Neural progenitor cell (in vitro differentiated cells): ENCODE data around the gene SH3BP5. TPM values are rescaled to one million over a fixed set of nuclear protein-coding genes. Genes with fewer than 3 reads are reported as not detected.

Experiments used
- DNase-seq: peaks from one replicate; pipeline ENCODE4 v3.0.0-alpha.2; 2016; ENCODE audit warnings: low spot score
- H2AFZ ChIP-seq: fragments of 200-600 bp; sonication (generic); replicated peaks from 2 replicates; pipeline ENCODE4 v1.6.1; 2016; ENCODE audit warnings: antibody characterized with exemption
- H3F3A ChIP-seq: fragments of 200-600 bp; sonication (generic); 2 replicates; pipeline ENCODE4 v1.6.1; 2016; ENCODE audit warnings: antibody characterized with exemption, low read depth
- H3K27ac ChIP-seq: fragments of 200-600 bp; sonication (generic); 2 replicates; pipeline ENCODE4 v1.5.1; 2016; ENCODE audit warnings: mild to moderate bottlenecking
- H3K27me3 ChIP-seq: fragments of 200-600 bp; sonication (generic); 2 replicates; pipeline ENCODE4 v1.6.1; 2016; ENCODE audit warnings: mild to moderate bottlenecking, moderate library complexity
- H3K36me3 ChIP-seq: fragments of 200-600 bp; sonication (generic); 2 replicates; pipeline ENCODE4 v1.5.1; 2016
- H3K4me1 ChIP-seq: fragments of 200-600 bp; sonication (generic); 2 replicates; pipeline ENCODE4 v1.6.1; 2016; ENCODE audit warnings: mixed run types
- H3K4me2 ChIP-seq: fragments of 200-600 bp; sonication (generic); 2 replicates; pipeline ENCODE4 v1.6.1; 2016
- H3K4me3 ChIP-seq: fragments of 200-600 bp; sonication (generic); 2 replicates; pipeline ENCODE4 v1.5.1; 2016
- H3K79me2 ChIP-seq: fragments of 200-600 bp; sonication (generic); 2 replicates; pipeline ENCODE4 v1.6.1; 2016; ENCODE audit warnings: low read depth
- H3K9ac ChIP-seq: fragments of 200-600 bp; sonication (generic); 2 replicates; pipeline ENCODE4 v1.6.1; 2016
- H3K9me3 ChIP-seq: fragments of 200-600 bp; sonication (generic); 2 replicates; pipeline ENCODE4 v1.5.1; 2016; ENCODE audit warnings: low read depth
- H4K20me1 ChIP-seq: fragments of 200-600 bp; sonication (generic); 2 replicates; pipeline ENCODE4 v1.6.1; 2016; ENCODE audit warnings: low read depth
- H3K27ac Mint-ChIP-seq: 3 replicates; pipeline ENCODE4 v1.8.0; 2021; ENCODE audit warnings: mixed read lengths
- H3K27me3 Mint-ChIP-seq: 2 replicates; pipeline ENCODE4 v1.8.0; 2022; ENCODE audit warnings: low read depth, mild to moderate bottlenecking, inconsistent platforms, moderate library complexity, mixed read lengths; ENCODE audit not compliant: insufficient read depth
- H3K36me3 Mint-ChIP-seq: 3 replicates; pipeline ENCODE4 v1.8.0; 2021; ENCODE audit warnings: mixed read lengths
- H3K4me1 Mint-ChIP-seq: 3 replicates; pipeline ENCODE4 v1.8.0; 2021; ENCODE audit warnings: mixed read lengths
- H3K4me3 Mint-ChIP-seq: 3 replicates; pipeline ENCODE4 v1.8.0; 2021; ENCODE audit warnings: mild to moderate bottlenecking, moderate library complexity, mixed read lengths
- H3K9me3 Mint-ChIP-seq: 3 replicates; pipeline ENCODE4 v1.8.0; 2020; ENCODE audit warnings: mixed read lengths
- CTCF ChIP-seq: fragments of 200-600 bp; sonication (generic); IDR thresholded peaks from 2 replicates; pipeline ENCODE4 v1.5.1; 2017; ENCODE audit warnings: antibody characterized with exemption, mild to moderate bottlenecking
- EZH2 ChIP-seq: fragments of 200-600 bp; sonication (generic); IDR thresholded peaks from 2 replicates; pipeline ENCODE4 v1.6.1; 2017; ENCODE audit warnings: antibody characterized with exemption, mild to moderate bottlenecking, moderate library complexity
- EZH2phosphoT487 ChIP-seq: fragments of 200-600 bp; sonication (generic); IDR thresholded peaks from 2 replicates; pipeline ENCODE4 v1.6.1; 2017; ENCODE audit warnings: antibody characterized with exemption
- total RNA-seq: library from RNA; depleted of rRNA; stranded (reverse); fragments of >200 nt; gene quantifications from 2 replicates; pipeline ENCODE4 v1.2.3, GENCODE V29; 2015; ENCODE audit warnings: low replicate concordance

Gene SH3BP5
- total RNA-seq, 1 donor from 2014 or later, result 11.2 TPM

DNA sequence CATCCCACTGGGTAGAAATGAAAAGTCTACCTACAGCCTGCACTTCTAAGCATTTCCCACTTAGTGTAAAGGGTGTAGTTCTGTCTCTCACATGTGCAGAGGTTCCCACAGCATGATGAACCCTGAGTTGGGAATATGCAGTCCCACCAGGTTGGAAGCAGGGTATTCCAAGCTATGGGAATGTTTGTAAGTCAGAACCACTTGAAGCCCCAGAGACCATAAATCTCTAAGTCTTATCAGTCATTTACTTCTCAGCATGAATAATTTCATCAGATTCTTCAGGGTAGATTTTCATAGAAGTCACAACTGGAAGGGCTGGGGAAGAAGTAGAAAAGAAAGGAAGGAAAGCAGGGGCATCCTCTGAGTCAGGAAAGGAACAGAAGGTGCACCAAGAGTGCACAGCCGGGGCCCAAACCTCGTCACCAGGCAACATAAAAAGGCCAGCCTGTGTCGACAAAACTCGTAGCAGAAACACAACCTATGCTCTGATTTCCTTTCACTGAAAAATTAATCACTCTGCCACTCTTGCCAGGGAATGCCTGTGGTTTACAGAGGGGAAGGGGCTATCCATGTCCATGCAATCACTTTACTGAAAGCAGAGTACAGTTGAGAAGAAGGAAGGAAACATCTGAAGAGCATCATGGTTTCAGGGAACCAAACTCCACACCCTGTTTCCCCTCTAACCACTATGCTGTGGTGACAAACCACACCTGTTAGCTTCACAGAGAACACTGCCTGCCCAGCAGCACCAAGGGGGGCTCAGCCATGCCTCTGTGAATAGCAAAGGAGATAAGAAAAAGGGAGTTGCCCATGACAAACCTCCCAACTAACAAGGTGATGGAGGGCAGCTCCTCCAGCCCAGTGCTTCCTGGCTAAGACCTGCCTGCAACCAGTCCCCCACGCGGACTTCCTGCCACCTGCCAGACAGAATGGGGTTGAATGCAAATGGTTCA lies 40.5 kb downstream of the SH3BP5 start:
- peaks cover 10% of the 10 kb centered on the region for H3K4me1 Mint-ChIP-seq
- H4K20me1 ChIP-seq, result no peaks in the 10 kb centered on the region
- H3K9ac ChIP-seq, result no peak overlapping the region
- H2AFZ ChIP-seq, result no peak overlapping the region
- H3K9me3 ChIP-seq, result no peaks in the 10 kb centered on the region
- H3K27ac ChIP-seq, result no peak overlapping the region
- H3K9me3 Mint-ChIP-seq, result no peaks in the 10 kb centered on the region
- H3K4me2 ChIP-seq, result no peak overlapping the region
- H3K79me2 ChIP-seq, result no peaks in the 10 kb centered on the region
- no peak overlapping the region for H3K4me3 ChIP-seq
- H3K36me3 Mint-ChIP-seq, result peaks cover 1% of the 10 kb centered on the region
- TF ChIP-seq EZH2phosphoT487, result no peak
- TF ChIP-seq CTCF, result no peak
- no peak for TF ChIP-seq EZH2
- H3F3A ChIP-seq, result no peaks in the 10 kb centered on the region
- no peak overlapping the region for H3K4me3 Mint-ChIP-seq
- no peak for DNase-seq
- H3K27ac Mint-ChIP-seq, result no peak overlapping the region
- peaks cover 2% of the 10 kb centered on the region for H3K27me3 Mint-ChIP-seq
- H3K27me3 ChIP-seq, result no peaks in the 10 kb centered on the region
- H3K36me3 ChIP-seq, result no peaks in the 10 kb centered on the region
- no peaks in the 10 kb centered on the region for H3K4me1 ChIP-seq

GRCh38 chr3:15290736-15291135 lies 41.6 kb downstream of the SH3BP5 start:
- no peak overlapping the region for H3K9ac ChIP-seq
- H4K20me1 ChIP-seq, result no peaks in the 10 kb centered on the region
- H3K4me3 Mint-ChIP-seq, result no peak overlapping the region
- no peaks in the 10 kb centered on the region for H3K9me3 Mint-ChIP-seq
- peaks cover 10% of the 10 kb centered on the region for H3K4me1 Mint-ChIP-seq
- H3K4me2 ChIP-seq, result no peak overlapping the region
- H3F3A ChIP-seq, result no peaks in the 10 kb centered on the region
- H3K36me3 ChIP-seq, result no peaks in the 10 kb centered on the region
- no peak for DNase-seq
- H2AFZ ChIP-seq, result no peak overlapping the region
- H3K4me1 ChIP-seq, result no peaks in the 10 kb centered on the region
- H3K79me2 ChIP-seq, result no peaks in the 10 kb centered on the region
- peaks cover 2% of the 10 kb centered on the region for H3K27me3 Mint-ChIP-seq
- no peak for TF ChIP-seq CTCF
- no peak for TF ChIP-seq EZH2phosphoT487
- TF ChIP-seq EZH2, result no peak
- no peaks in the 10 kb centered on the region for H3K27me3 ChIP-seq
- H3K9me3 ChIP-seq, result no peaks in the 10 kb centered on the region
- H3K27ac Mint-ChIP-seq, result no peak overlapping the region
- H3K36me3 Mint-ChIP-seq, result peaks cover 1% of the 10 kb centered on the region
- H3K4me3 ChIP-seq, result no peak overlapping the region
- H3K27ac ChIP-seq, result no peak overlapping the region

DNA sequence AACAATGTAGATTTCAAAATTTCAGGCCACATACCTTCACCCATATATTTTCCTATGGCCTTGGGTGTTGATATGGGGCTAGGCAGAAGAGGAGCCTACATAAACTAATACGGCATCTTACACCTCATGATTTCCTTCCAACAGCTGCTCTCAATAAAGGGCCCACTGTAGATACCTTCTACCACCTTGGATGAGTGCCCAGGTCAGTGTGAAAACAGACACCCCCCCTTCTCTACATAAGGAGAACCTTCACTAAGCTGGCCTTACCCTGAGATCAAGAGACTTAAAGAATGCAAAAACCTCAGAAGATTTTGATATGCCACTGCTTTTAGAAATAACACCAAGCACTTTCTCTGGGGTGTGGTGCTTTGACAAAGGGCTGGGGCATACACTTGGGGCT lies 42.7 kb downstream of the SH3BP5 start:
- Histone ChIP-seq H3K27me3 (no peaks in the 10 kb centered on the region), H2AFZ (no peak overlapping the region), H3K9me3 (no peaks in the 10 kb centered on the region), H3K9ac (no peak overlapping the region), H3K79me2 (no peaks in the 10 kb centered on the region), H3K4me2 (no peak overlapping the region), H4K20me1 (no peaks in the 10 kb centered on the region), H3K27ac (no peak overlapping the region), H3F3A (no peaks in the 10 kb centered on the region), H3K4me1 (peaks cover 3% of the 10 kb centered on the region), H3K36me3 (no peaks in the 10 kb centered on the region), H3K4me3 (no peak overlapping the region)
- Mint-ChIP-seq H3K9me3 (no peaks in the 10 kb centered on the region), H3K27me3 (peaks cover 2% of the 10 kb centered on the region), H3K27ac (peak overlapping the region; percentile 72), H3K4me3 (no peak overlapping the region), H3K36me3 (no peaks in the 10 kb centered on the region), H3K4me1 (peaks cover 10% of the 10 kb centered on the region)
- no peak for DNase-seq
- no peak for TF ChIP-seq CTCF
